ENCODE measurements around the gene GALNT12. TPM values are rescaled to one million over a fixed set of nuclear protein-coding genes. Genes with fewer than 3 reads are reported as not detected.

The GALNT12 gene
- total and polyA plus RNA-seq, 2 donors = 6.7 to 7.3 TPM

DNA sequence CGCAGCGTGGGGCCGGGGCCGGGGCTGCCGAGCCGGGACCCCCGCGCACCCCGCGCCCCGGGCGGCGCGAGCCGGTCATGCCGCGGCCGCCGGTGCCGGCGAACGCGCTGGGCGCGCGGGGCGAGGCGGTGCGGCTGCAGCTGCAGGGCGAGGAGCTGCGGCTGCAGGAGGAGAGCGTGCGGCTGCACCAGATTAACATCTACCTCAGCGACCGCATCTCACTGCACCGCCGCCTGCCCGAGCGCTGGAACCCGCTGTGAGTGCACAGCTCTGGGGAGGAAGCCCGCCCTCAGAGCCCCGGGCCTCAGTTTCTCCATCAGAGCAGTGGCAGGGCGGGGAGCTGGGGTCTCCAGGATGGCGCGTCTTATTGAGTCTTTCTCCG, 335 bp downstream of the GALNT12 start:
- no peak overlapping the region for H3K27ac ChIP-seq (ENCODE audit: low read depth in 1 of 2, low read length in 1 of 2)
- peaks cover 0 to 35% of the 10 kb centered on the region in 2 donors for H3K27me3 ChIP-seq (ENCODE audit: control insufficient read depth in 2 of 2, insufficient read depth in 1 of 2, low read length in 1 of 2)
- H3K4me1 ChIP-seq (ENCODE audit: control insufficient read depth in 2 of 2, insufficient read depth in 2 of 2, low read length in 2 of 2) = peaks cover 9 to 13% of the 10 kb centered on the region in 2 donors
- peaks cover 0 to 7% of the 10 kb centered on the region in 2 donors for H3K9me3 ChIP-seq (ENCODE audit: control insufficient read depth in 2 of 2, insufficient read depth in 1 of 2, low read length in 1 of 2)
- DNase-seq (ENCODE audit: low read depth in 6 of 9, low spot score in 9 of 9) = peak in 2 of 9 donors; percentile 29 to 49
- no peaks in the 10 kb centered on the region for H3K36me3 ChIP-seq (ENCODE audit: control insufficient read depth in 2 of 2, insufficient read depth in 2 of 2, low read length in 1 of 2)
- H3K4me3 ChIP-seq (ENCODE audit: low read length in 2 of 2) = peak overlapping the region; percentile 47 to 69
- under 1% methylated on average over 46 of the region's 46 CpGs for WGBS

DNA sequence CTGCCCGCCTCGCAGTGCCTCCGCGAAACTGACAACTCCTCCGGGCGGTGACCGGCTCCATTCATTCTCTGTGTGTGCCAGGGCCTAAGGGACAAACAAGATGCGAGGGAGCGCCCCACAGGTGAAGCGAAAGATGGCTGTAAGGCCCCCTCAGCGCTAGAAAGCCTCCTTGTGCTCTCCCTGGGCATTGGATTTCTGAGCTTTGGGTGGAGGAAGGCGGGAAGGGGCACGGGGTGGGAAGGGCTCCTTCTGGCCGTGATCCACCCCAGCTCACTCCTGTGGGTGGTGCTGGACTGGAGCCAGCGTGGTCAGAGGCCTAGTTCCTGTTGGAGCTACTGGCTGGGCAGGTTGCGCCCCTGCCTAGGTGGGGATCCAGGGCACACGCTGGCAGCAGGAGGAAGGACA, 943 bp downstream of the GALNT12 start:
- DNase-seq (ENCODE audit: low read depth in 6 of 9, low spot score in 9 of 9) = peak in 1 of 9 donors; percentile 18
- Histone ChIP-seq H3K27me3 (ENCODE audit: control insufficient read depth in 2 of 2, insufficient read depth in 1 of 2, low read length in 1 of 2) (peaks cover 0 to 29% of the 10 kb centered on the region in 2 donors), H3K27ac (ENCODE audit: low read depth in 1 of 2, low read length in 1 of 2) (no peak overlapping the region), H3K9me3 (ENCODE audit: control insufficient read depth in 2 of 2, insufficient read depth in 1 of 2, low read length in 1 of 2) (peaks cover 0 to 7% of the 10 kb centered on the region in 2 donors), H3K36me3 (ENCODE audit: control insufficient read depth in 2 of 2, insufficient read depth in 2 of 2, low read length in 1 of 2) (no peaks in the 10 kb centered on the region), H3K4me3 (ENCODE audit: low read length in 2 of 2) (peak overlapping the region; percentile 47 to 69), H3K4me1 (ENCODE audit: control insufficient read depth in 2 of 2, insufficient read depth in 2 of 2, low read length in 2 of 2) (peaks cover 9 to 13% of the 10 kb centered on the region in 2 donors)
- 22% methylated on average over 17 of the region's 17 CpGs for WGBS

DNA sequence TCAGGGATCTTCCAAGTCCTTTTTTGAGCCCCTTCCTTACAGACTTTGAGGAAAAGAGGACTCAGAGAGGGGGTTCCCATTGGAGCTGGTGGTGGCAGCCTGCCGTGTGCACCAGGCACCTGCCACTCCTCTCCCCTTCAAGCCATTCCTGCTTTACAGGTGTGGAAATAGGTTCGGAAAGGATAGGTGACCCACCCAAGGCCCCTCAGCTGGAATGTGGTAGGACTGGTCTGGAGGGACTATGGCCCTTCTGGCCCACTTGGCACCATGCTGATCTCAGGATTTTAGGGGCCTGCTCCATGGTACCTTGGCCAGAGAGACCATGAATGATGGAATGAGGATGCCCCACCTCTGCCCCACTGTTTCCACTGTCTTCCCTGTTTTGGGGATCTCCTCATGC, 1.4 kb downstream of the GALNT12 start:
- DNase-seq (ENCODE audit: low read depth in 6 of 9, low spot score in 9 of 9) = no peak
- Histone ChIP-seq H3K27me3 (ENCODE audit: control insufficient read depth in 2 of 2, insufficient read depth in 1 of 2, low read length in 1 of 2) (peaks cover 0 to 28% of the 10 kb centered on the region in 2 donors), H3K36me3 (ENCODE audit: control insufficient read depth in 2 of 2, insufficient read depth in 2 of 2, low read length in 1 of 2) (no peaks in the 10 kb centered on the region), H3K4me1 (ENCODE audit: control insufficient read depth in 2 of 2, insufficient read depth in 2 of 2, low read length in 2 of 2) (peaks cover 9 to 13% of the 10 kb centered on the region in 2 donors), H3K9me3 (ENCODE audit: control insufficient read depth in 2 of 2, insufficient read depth in 1 of 2, low read length in 1 of 2) (peaks cover 0 to 7% of the 10 kb centered on the region in 2 donors), H3K27ac (ENCODE audit: low read depth in 1 of 2, low read length in 1 of 2) (no peak overlapping the region), H3K4me3 (ENCODE audit: low read length in 2 of 2) (no peak overlapping the region)
- 96% methylated on average over 2 of the region's 2 CpGs for WGBS

DNA sequence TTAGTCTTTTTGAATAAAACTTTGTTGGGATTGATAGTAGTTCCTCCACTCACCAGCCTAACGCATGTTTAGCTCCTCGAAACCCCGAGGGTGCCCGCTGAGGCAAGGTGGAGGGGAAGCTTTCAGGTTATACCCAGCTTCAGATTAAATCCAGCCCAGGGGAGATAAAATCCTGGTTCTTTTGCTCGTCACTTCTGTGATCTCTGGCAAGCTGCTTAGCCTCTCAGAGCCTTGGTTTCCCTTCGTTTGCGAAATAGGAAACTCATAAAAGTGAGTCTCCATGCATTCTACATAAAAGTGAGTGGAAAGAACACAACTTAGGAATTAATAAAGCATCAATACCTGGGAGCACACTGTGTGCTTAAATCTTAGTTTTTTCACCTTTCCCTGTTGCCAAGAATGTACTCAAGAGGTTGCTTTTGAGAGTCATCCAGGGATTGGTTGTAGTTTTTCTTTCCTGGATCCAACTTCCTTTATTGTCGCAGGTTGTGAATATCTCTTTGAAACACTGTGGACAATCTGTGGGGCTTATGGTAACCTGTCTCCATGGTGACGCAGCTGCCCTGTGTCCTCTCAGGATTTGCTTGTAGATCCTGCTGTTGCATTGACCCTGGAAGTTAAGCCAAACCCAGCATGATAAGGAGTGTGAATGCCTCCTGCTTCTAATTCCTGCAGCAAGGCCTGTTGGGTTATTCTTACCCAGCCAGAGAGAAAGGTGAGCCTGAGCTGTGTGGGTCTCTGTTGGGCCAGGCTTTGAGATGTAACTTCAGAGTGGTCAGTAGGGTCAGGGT, 2.0 kb downstream of the GALNT12 start:
- peaks cover 9 to 13% of the 10 kb centered on the region in 2 donors for H3K4me1 ChIP-seq (ENCODE audit: control insufficient read depth in 2 of 2, insufficient read depth in 2 of 2, low read length in 2 of 2)
- H3K9me3 ChIP-seq (ENCODE audit: control insufficient read depth in 2 of 2, insufficient read depth in 1 of 2, low read length in 1 of 2) = peaks cover 0 to 7% of the 10 kb centered on the region in 2 donors
- H3K27ac ChIP-seq (ENCODE audit: low read depth in 1 of 2, low read length in 1 of 2) = no peak overlapping the region
- H3K4me3 ChIP-seq (ENCODE audit: low read length in 2 of 2) = no peak overlapping the region
- H3K36me3 ChIP-seq (ENCODE audit: control insufficient read depth in 2 of 2, insufficient read depth in 2 of 2, low read length in 1 of 2) = no peaks in the 10 kb centered on the region
- 91% methylated on average over 9 of the region's 9 CpGs for WGBS
- no peak for DNase-seq (ENCODE audit: low read depth in 6 of 9, low spot score in 9 of 9)
- peaks cover 0 to 28% of the 10 kb centered on the region in 2 donors for H3K27me3 ChIP-seq (ENCODE audit: control insufficient read depth in 2 of 2, insufficient read depth in 1 of 2, low read length in 1 of 2)

DNA sequence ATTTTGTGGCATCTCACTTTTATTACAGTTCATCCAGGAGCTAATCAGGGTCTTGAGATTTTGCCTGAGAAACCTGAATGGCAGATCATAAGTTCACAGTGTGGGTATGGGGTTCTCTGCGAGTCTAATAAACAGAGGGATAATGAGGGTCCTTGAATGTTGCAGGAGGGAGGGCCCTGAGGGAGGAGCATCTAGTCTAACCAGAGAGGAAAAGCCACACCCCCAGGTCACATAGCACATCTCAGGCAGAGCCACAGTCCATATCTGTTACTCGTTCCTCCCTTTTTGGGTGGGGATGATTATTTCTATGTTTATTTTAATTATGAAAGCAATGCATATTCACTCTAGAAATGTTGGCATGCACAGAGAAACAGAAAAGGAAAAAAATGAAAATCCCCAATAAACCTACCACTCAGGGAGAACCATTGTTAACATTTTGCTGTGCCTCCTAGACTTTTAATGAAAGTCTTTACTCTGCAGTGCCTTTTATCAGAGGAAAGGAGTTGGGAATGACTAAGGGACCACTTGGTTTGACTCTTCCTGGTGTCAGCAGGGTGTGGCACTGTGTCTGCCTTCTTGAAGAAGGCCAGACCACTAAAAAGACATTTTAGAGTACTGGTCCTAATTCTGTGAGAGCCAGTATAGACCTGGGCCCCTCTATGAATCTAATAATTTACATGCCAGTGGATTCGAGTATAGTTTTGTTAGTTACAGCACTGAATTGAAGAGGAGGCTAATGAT, 2.8 kb downstream of the GALNT12 start:
- 92% methylated on average over 3 of the region's 3 CpGs for whole genome bisulfite sequencing
- Histone ChIP-seq H3K27ac (ENCODE audit: low read depth in 1 of 2, low read length in 1 of 2) (no peak overlapping the region), H3K4me1 (ENCODE audit: control insufficient read depth in 2 of 2, insufficient read depth in 2 of 2, low read length in 2 of 2) (peaks cover 9 to 13% of the 10 kb centered on the region in 2 donors), H3K36me3 (ENCODE audit: control insufficient read depth in 2 of 2, insufficient read depth in 2 of 2, low read length in 1 of 2) (no peaks in the 10 kb centered on the region), H3K9me3 (ENCODE audit: control insufficient read depth in 2 of 2, insufficient read depth in 1 of 2, low read length in 1 of 2) (peaks cover 0 to 7% of the 10 kb centered on the region in 2 donors), H3K4me3 (ENCODE audit: low read length in 2 of 2) (no peak overlapping the region), H3K27me3 (ENCODE audit: control insufficient read depth in 2 of 2, insufficient read depth in 1 of 2, low read length in 1 of 2) (peaks cover 0 to 25% of the 10 kb centered on the region in 2 donors)
- no peak for DNase-seq (ENCODE audit: low read depth in 6 of 9, low spot score in 9 of 9)

DNA sequence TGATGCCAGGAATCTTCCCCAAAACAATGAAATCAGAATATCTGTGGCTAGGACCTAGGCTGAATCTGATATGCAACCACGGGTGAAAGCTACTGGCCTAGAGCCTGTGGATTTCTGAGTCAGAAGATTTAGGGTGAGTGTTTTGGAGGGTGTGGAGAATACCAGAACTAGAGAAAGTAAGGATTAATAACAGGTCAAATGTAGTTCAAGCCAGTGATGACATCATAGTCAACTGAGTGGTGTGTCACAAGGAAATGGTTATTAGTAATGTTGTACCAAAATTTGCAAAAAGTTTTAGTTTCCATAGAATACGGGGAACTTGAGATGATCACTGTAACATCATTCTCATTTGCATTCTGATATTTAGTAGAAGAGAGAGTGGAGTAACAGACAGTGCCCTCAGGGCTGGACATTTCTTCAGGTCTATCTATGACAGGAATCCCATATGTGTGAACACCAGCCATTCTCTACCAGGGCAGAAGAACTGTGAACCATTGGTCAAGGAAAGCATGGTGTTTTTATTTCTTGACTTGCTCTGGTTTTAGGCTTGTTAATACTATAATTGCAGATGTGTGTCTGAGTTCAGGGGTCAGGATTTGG, 3.7 kb downstream of the GALNT12 start:
- Histone ChIP-seq H3K4me1 (ENCODE audit: control insufficient read depth in 2 of 2, insufficient read depth in 2 of 2, low read length in 2 of 2) (peaks cover 9 to 13% of the 10 kb centered on the region in 2 donors), H3K36me3 (ENCODE audit: control insufficient read depth in 2 of 2, insufficient read depth in 2 of 2, low read length in 1 of 2) (no peaks in the 10 kb centered on the region), H3K9me3 (ENCODE audit: control insufficient read depth in 2 of 2, insufficient read depth in 1 of 2, low read length in 1 of 2) (peaks cover 0 to 7% of the 10 kb centered on the region in 2 donors), H3K4me3 (ENCODE audit: low read length in 2 of 2) (no peak overlapping the region), H3K27me3 (ENCODE audit: control insufficient read depth in 2 of 2, insufficient read depth in 1 of 2, low read length in 1 of 2) (peaks cover 0 to 19% of the 10 kb centered on the region in 2 donors), H3K27ac (ENCODE audit: low read depth in 1 of 2, low read length in 1 of 2) (no peak overlapping the region)
- WGBS = 94% methylated on average over 2 of the region's 2 CpGs
- DNase-seq (ENCODE audit: low read depth in 6 of 9, low spot score in 9 of 9) = no peak

DNA sequence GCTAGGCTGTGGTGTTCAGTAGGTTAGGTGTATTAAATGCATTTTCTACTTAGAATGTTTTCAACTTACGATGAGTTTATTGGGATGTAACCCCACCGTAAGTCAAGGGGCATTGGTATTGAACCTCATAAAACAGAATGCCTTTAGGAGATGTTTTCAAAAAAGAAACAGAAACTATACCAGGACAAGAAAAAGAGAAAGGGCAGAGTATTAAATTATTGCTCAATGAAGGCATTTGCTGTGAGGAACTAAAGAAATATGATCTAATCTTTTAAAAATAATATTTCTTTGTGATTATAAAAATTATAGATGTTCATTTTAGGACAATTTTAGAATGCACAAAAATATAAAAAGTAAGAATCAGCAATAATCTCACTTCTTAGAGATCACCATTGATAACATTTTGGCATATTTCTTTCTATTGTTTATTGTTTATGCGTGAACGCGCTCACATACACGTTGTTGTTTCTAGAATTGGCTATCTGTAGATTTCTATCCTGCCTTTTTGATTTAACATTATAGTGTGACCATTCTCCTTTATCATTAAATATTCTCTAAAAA, 8.0 kb downstream of the GALNT12 start:
- 97% methylated on average over 6 of the region's 6 CpGs for WGBS
- H3K27me3 ChIP-seq (ENCODE audit: control insufficient read depth in 2 of 2, insufficient read depth in 1 of 2, low read length in 1 of 2) = no peaks in the 10 kb centered on the region
- no peaks in the 10 kb centered on the region for H3K36me3 ChIP-seq (ENCODE audit: control insufficient read depth in 2 of 2, insufficient read depth in 2 of 2, low read length in 1 of 2)
- DNase-seq (ENCODE audit: low read depth in 6 of 9, low spot score in 9 of 9) = no peak
- no peaks in the 10 kb centered on the region for H3K9me3 ChIP-seq (ENCODE audit: control insufficient read depth in 2 of 2, insufficient read depth in 1 of 2, low read length in 1 of 2)
- H3K4me1 ChIP-seq (ENCODE audit: control insufficient read depth in 2 of 2, insufficient read depth in 2 of 2, low read length in 2 of 2) = no peaks in the 10 kb centered on the region
- no peak overlapping the region for H3K4me3 ChIP-seq (ENCODE audit: low read length in 2 of 2)
- H3K27ac ChIP-seq (ENCODE audit: low read depth in 1 of 2, low read length in 1 of 2) = no peak overlapping the region

DNA sequence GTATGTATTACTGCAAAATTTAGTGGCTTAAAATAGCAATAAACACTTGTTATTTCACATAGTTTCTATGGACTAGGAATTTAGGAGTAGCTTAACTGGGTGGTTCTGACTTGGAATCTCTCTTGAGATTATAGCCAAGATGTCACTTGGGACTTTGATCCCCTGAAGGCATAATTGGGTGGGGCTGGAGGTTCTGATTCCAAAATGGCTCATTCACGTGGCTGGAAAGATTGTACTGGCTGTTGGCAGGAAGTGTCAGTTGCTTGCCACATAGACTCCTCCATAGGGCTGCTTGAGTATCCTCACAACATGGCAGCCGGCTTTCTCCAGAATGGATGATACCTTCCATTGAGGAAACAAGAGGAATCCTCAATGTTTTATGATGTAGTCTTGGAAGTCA, 11.3 kb downstream of the GALNT12 start:
- H3K27ac ChIP-seq (ENCODE audit: low read depth in 1 of 2, low read length in 1 of 2) = no peak overlapping the region
- no peaks in the 10 kb centered on the region for H3K4me1 ChIP-seq (ENCODE audit: control insufficient read depth in 2 of 2, insufficient read depth in 2 of 2, low read length in 2 of 2)
- H3K36me3 ChIP-seq (ENCODE audit: control insufficient read depth in 2 of 2, insufficient read depth in 2 of 2, low read length in 1 of 2) = no peaks in the 10 kb centered on the region
- WGBS = 100% methylated on average over 2 of the region's 2 CpGs
- H3K9me3 ChIP-seq (ENCODE audit: control insufficient read depth in 2 of 2, insufficient read depth in 1 of 2, low read length in 1 of 2) = no peaks in the 10 kb centered on the region
- no peaks in the 10 kb centered on the region for H3K27me3 ChIP-seq (ENCODE audit: control insufficient read depth in 2 of 2, insufficient read depth in 1 of 2, low read length in 1 of 2)
- no peak for DNase-seq (ENCODE audit: low read depth in 6 of 9, low spot score in 9 of 9)
- H3K4me3 ChIP-seq (ENCODE audit: low read length in 2 of 2) = no peak overlapping the region

All from thymus (tissue), 11 donors.